CD14-positive monocyte (primary cell): ENCODE data around the gene SUV39H2. TPM values are rescaled to one million over a fixed set of nuclear protein-coding genes. Genes with fewer than 3 reads are reported as not detected.

Source experiments
- DNase-seq, 3 donors: peaks; one replicate each; pipeline ENCODE4 v3.0.0-alpha.2; 2011 to 2022
- H2AFZ ChIP-seq: 2 replicates; pipeline ENCODE4 v1.6.0; 2012; ENCODE audit warnings: mild to moderate bottlenecking, low read depth, low read length, inconsistent platforms; ENCODE audit not compliant: insufficient read depth, poor library complexity, severe bottlenecking
- H3K27ac ChIP-seq, 2 donors: 1 replicate in 1 of 2; 2 replicates in 1 of 2; pipeline ENCODE4 v1.5.1; 2012 to 2013; ENCODE audit warnings: low read length in 2 of 2, control low read depth in 1 of 2, inconsistent platforms in 1 of 2, low read depth in 1 of 2, mild to moderate bottlenecking in 1 of 2
- H3K27me3 ChIP-seq, 2 donors: one replicate each; pipeline versions ENCODE4 v1.6.0 to v1.6.1; 2011 to 2013; ENCODE audit warnings: low read length in 2 of 2; ENCODE audit not compliant: control insufficient read depth in 2 of 2, insufficient read depth in 2 of 2
- H3K36me3 ChIP-seq, 2 donors: replicated peaks in 1 of 2; 1 replicate in 1 of 2; 2 replicates in 1 of 2; pipeline versions ENCODE4 v1.5.1 to v1.6.1; 2012 to 2013; ENCODE audit warnings: low read length in 2 of 2, control low read depth in 1 of 2, inconsistent platforms in 1 of 2, mild to moderate bottlenecking in 1 of 2; ENCODE audit not compliant: insufficient read depth in 2 of 2, control insufficient read depth in 1 of 2
- H3K4me1 ChIP-seq, 2 donors: 1 replicate in 1 of 2; 2 replicates in 1 of 2; pipeline versions ENCODE4 v1.5.1 to v1.6.1; 2012 to 2013; ENCODE audit warnings: low read length in 2 of 2, control low read depth in 1 of 2, inconsistent platforms in 1 of 2, mild to moderate bottlenecking in 1 of 2, moderate library complexity in 1 of 2; ENCODE audit not compliant: insufficient read depth in 2 of 2, control insufficient read depth in 1 of 2
- H3K4me2 ChIP-seq: replicated peaks from 2 replicates; pipeline ENCODE3; 2012; ENCODE audit warnings: low read length, moderate library complexity, mild to moderate bottlenecking; ENCODE audit not compliant: poor library complexity, severe bottlenecking; ENCODE audit errors: extremely low read depth
- H3K4me3 ChIP-seq, 3 experiments: fragments of 200-600 bp in 1 of 3; sonication (generic) in 1 of 3; replicated peaks in 1 of 3; 1 replicate in 2 of 3; 2 replicates in 1 of 3; pipeline ENCODE4 v1.5.1; 2011 to 2013; ENCODE audit warnings: low read length in 3 of 3, mild to moderate bottlenecking in 3 of 3, control low read depth in 2 of 3, low read depth in 2 of 3, inconsistent platforms in 1 of 3, moderate library complexity in 1 of 3
- H3K79me2 ChIP-seq: 2 replicates; pipeline ENCODE4 v1.6.0; 2012; ENCODE audit warnings: mild to moderate bottlenecking, control low read depth, inconsistent platforms, low read length, moderate library complexity; ENCODE audit not compliant: insufficient read depth
- H3K9ac ChIP-seq: 2 replicates; pipeline ENCODE4 v1.6.0; 2017; ENCODE audit warnings: low read length, mild to moderate bottlenecking; ENCODE audit not compliant: insufficient read depth, poor library complexity, severe bottlenecking
- H3K9me3 ChIP-seq, 2 donors: replicated peaks in 1 of 2; 1 replicate in 1 of 2; 2 replicates in 1 of 2; pipeline versions ENCODE4 v1.5.1 to v1.6.1; 2012 to 2013; ENCODE audit warnings: low read length in 2 of 2, control low read depth in 1 of 2; ENCODE audit not compliant: control insufficient read depth in 1 of 2, insufficient read depth in 1 of 2
- H4K20me1 ChIP-seq: 2 replicates; pipeline ENCODE4 v1.6.0; 2012; ENCODE audit warnings: mild to moderate bottlenecking, low read length, control low read depth, moderate library complexity; ENCODE audit not compliant: insufficient read depth
- H3K27ac Mint-ChIP-seq, 7 donors: one replicate each; pipeline ENCODE4 v1.8.0; 2020; ENCODE audit warnings: mild to moderate bottlenecking in 7 of 7, mixed read lengths in 7 of 7, moderate library complexity in 6 of 7, inconsistent platforms in 2 of 7
- H3K27me3 Mint-ChIP-seq, 3 donors: one replicate each; pipeline ENCODE4 v1.8.0; 2021 to 2022; ENCODE audit warnings: low read depth in 3 of 3, mild to moderate bottlenecking in 3 of 3, mixed read lengths in 3 of 3, moderate library complexity in 3 of 3, inconsistent platforms in 1 of 3
- H3K36me3 Mint-ChIP-seq, 2 donors: one replicate each; pipeline ENCODE4 v1.8.0; 2020; ENCODE audit warnings: mixed read lengths in 2 of 2, inconsistent platforms in 1 of 2, mild to moderate bottlenecking in 1 of 2
- H3K4me1 Mint-ChIP-seq: one replicate; pipeline ENCODE4 v1.8.0; 2020; ENCODE audit warnings: mild to moderate bottlenecking, mixed read lengths
- H3K4me3 Mint-ChIP-seq, 2 donors: one replicate each; pipeline ENCODE4 v1.8.0; 2020; ENCODE audit warnings: mild to moderate bottlenecking in 2 of 2, mixed read lengths in 2 of 2, moderate library complexity in 1 of 2
- H3K9me3 Mint-ChIP-seq, 7 donors: one replicate each; pipeline ENCODE4 v1.8.0; 2020 to 2022; ENCODE audit warnings: mixed read lengths in 7 of 7, mild to moderate bottlenecking in 6 of 7, moderate library complexity in 6 of 7, inconsistent platforms in 2 of 7
- CTCF ChIP-seq: fragments of 200-600 bp; IDR thresholded peaks from one replicate; pipeline ENCODE4 v1.8.0; 2022; ENCODE audit warnings: antibody characterized with exemption, mild to moderate bottlenecking
- WGBS: methylation state at CpG from one replicate; pipeline ENCODE4 v1.1.5; 2013; ENCODE audit warnings: missing lambda C conversion rate; ENCODE audit not compliant: insufficient coverage; 5-methylcytosine and 5-hydroxymethylcytosine counted together
- intact Hi-C, 2 donors: fragments of 100-400 bp; cut with micrococcal nuclease; formaldehyde crosslinking; loops; one replicate each; pipeline versions ENCODE4 v1.15.0 to v1.15.1; 2023
- polyA plus RNA-seq, 3 donors: library from polyadenylated mRNA; depleted of rRNA in 1 of 3; unstranded in 2 of 3; stranded (reverse) in 1 of 3; fragments of 300-500 nt in 2 of 3; fragments of >200 nt in 1 of 3; fragmentation: Illumina TruSeq in 2 of 3; gene quantifications; 1 replicate in 2 of 3; 2 replicates in 1 of 3; pipeline ENCODE4 v1.2.3, GENCODE V29; 2012 to 2021

Gene SUV39H2
- polyA plus RNA-seq, 3 donors, result 0.85 to 1.2 (median 0.86) TPM

- H3K9ac ChIP-seq, result no peak overlapping the region
- peaks cover 45 to 56% of the 10 kb centered on the region in 2 donors for H3K36me3 Mint-ChIP-seq
- H3K27me3 Mint-ChIP-seq, result peaks cover 0 to 3% (median 0%) of the 10 kb centered on the region in 3 donors
- 100% methylated on average over 1 of the region's 5 CpGs for WGBS
- no peak for TF ChIP-seq CTCF
- H3K4me1 Mint-ChIP-seq, result peaks cover 23% of the 10 kb centered on the region
- no peaks in the 10 kb centered on the region for H3K9me3 Mint-ChIP-seq
- H3K27ac ChIP-seq, result peak overlapping the region in 1 of 2 donors; percentile 2
- H3K27ac Mint-ChIP-seq, result no peak overlapping the region
- H3K4me1 ChIP-seq, result peaks cover 7 to 24% of the 10 kb centered on the region in 2 donors
- no peaks in the 10 kb centered on the region for H3K79me2 ChIP-seq
- H3K4me3 Mint-ChIP-seq, result no peak overlapping the region
- no peaks in the 10 kb centered on the region for H3K9me3 ChIP-seq
- no peak for DNase-seq
- no peak overlapping the region for H3K4me3 ChIP-seq
- H3K4me2 ChIP-seq, result no peak overlapping the region
- no peaks in the 10 kb centered on the region for H4K20me1 ChIP-seq
- intact Hi-C loops, result no loop called here
- no peak overlapping the region for H2AFZ ChIP-seq
- no peaks in the 10 kb centered on the region for H3K27me3 ChIP-seq
- peaks cover 33 to 49% of the 10 kb centered on the region in 2 donors for H3K36me3 ChIP-seq
These were observed 19.6 kb upstream of the SUV39H2 start for GRCh38 chr10:14859043-14859442.

- H3K4me2 ChIP-seq, result no peak overlapping the region
- intact Hi-C loops, result no loop called here
- no peak overlapping the region for H3K4me3 Mint-ChIP-seq
These were observed 18.9 kb upstream of the SUV39H2 start for GRCh38 chr10:14859775-14860174.

More at GRCh38 chr10:14859775-14860174, 18.9 kb upstream of the SUV39H2 start:
- Mint-ChIP-seq H3K36me3 (peaks cover 40 to 52% of the 10 kb centered on the region in 2 donors), H3K9me3 (no peaks in the 10 kb centered on the region), H3K27ac (peak overlapping the region in 2 of 7 donors; percentile 57 to 84), H3K4me1 (peaks cover 23% of the 10 kb centered on the region), H3K27me3 (peaks cover 0 to 3% (median 0%) of the 10 kb centered on the region in 3 donors)
- no peaks in the 10 kb centered on the region for H4K20me1 ChIP-seq
- H3K27me3 ChIP-seq, result no peaks in the 10 kb centered on the region
- DNase-seq, result peak in 1 of 3 donors; percentile 13
- peak overlapping the region in 1 of 2 donors; percentile 64 for H3K27ac ChIP-seq
- no peak overlapping the region for H2AFZ ChIP-seq
- TF ChIP-seq CTCF, result no peak
- H3K36me3 ChIP-seq, result peaks cover 27 to 42% of the 10 kb centered on the region in 2 donors
- H3K9me3 ChIP-seq, result no peaks in the 10 kb centered on the region
- H3K4me1 ChIP-seq, result peaks cover 7 to 24% of the 10 kb centered on the region in 2 donors
- no peak overlapping the region for H3K9ac ChIP-seq
- H3K79me2 ChIP-seq, result no peaks in the 10 kb centered on the region
- H3K4me3 ChIP-seq, result no peak overlapping the region
